Loucy (cell line): ENCODE data around the gene SELL.

Experiments
- H2AFZ ChIP-seq: fragments of 200-600 bp; sonication (generic); 2 replicates; pipeline ENCODE4 v1.6.0; 2016; ENCODE audit warnings: antibody characterized with exemption, mild to moderate bottlenecking, low read length, moderate library complexity
- H3F3A ChIP-seq: fragments of 200-600 bp; 2 replicates; pipeline ENCODE4 v1.6.0; 2016; ENCODE audit warnings: antibody characterized with exemption, low read depth, mild to moderate bottlenecking
- H3K27me3 ChIP-seq: fragments of 200-600 bp; sonication (generic); 2 replicates; pipeline ENCODE4 v1.6.1; 2014; ENCODE audit warnings: low read length, mild to moderate bottlenecking; ENCODE audit not compliant: insufficient read depth, poor library complexity, severe bottlenecking
- H3K36me3 ChIP-seq: fragments of 200-600 bp; sonication (generic); 2 replicates; pipeline ENCODE4 v1.6.1; 2016; ENCODE audit warnings: low read length; ENCODE audit not compliant: insufficient read depth
- H3K4me1 ChIP-seq: fragments of 200-600 bp; sonication (generic); 2 replicates; pipeline ENCODE4 v1.5.1; 2014; ENCODE audit warnings: low read length, mild to moderate bottlenecking; ENCODE audit not compliant: insufficient read depth, poor library complexity, severe bottlenecking
- H3K4me2 ChIP-seq: fragments of 200-600 bp; sonication (generic); 2 replicates; pipeline ENCODE4 v1.6.0; 2014; ENCODE audit warnings: antibody characterized with exemption, low read length, low read depth, mild to moderate bottlenecking; ENCODE audit not compliant: poor library complexity, severe bottlenecking
- H3K4me3 ChIP-seq: fragments of 200-600 bp; sonication (generic); 2 replicates; pipeline ENCODE4 v1.5.1; 2014; ENCODE audit warnings: low read length, mild to moderate bottlenecking, mixed read lengths; ENCODE audit not compliant: poor library complexity, severe bottlenecking
- H3K79me2 ChIP-seq: fragments of 200-600 bp; sonication (generic); 2 replicates; pipeline ENCODE4 v1.6.1; 2014; ENCODE audit warnings: low read length; ENCODE audit not compliant: insufficient read depth
- H3K9ac ChIP-seq: fragments of 200-600 bp; sonication (generic); 2 replicates; pipeline ENCODE4 v1.6.0; 2014; ENCODE audit warnings: mild to moderate bottlenecking, low read depth, low read length, moderate library complexity; ENCODE audit not compliant: poor library complexity, severe bottlenecking
- H3K9me2 ChIP-seq: fragments of 200-600 bp; sonication (generic); replicated peaks from 2 replicates; pipeline ENCODE4 v1.6.1; 2016; ENCODE audit warnings: low read depth, low read length, mixed read lengths
- H3K9me3 ChIP-seq: fragments of 200-600 bp; sonication (generic); 2 replicates; pipeline ENCODE4 v1.6.1; 2014; ENCODE audit warnings: mild to moderate bottlenecking, antibody characterized with exemption, low read length, low read depth; ENCODE audit not compliant: insufficient read depth
- H4K20me1 ChIP-seq: fragments of 200-600 bp; sonication (generic); 2 replicates; pipeline ENCODE4 v1.6.0; 2014; ENCODE audit warnings: antibody characterized with exemption, low read length, mild to moderate bottlenecking; ENCODE audit not compliant: insufficient read depth, poor library complexity, severe bottlenecking
- EZH2phosphoT487 ChIP-seq: fragments of 200-600 bp; IDR thresholded peaks from 2 replicates; pipeline ENCODE4 v1.6.1; 2018; ENCODE audit warnings: antibody characterized with exemption, mild to moderate bottlenecking, moderate library complexity, borderline replicate concordance
- TF ChIP-seq, protein P1 (sequence below): fragments of 200-600 bp; sonication (generic); conservative IDR thresholded peaks from 2 replicates; pipeline ENCODE4 v1.5.1; 2014; ENCODE audit warnings: mild to moderate bottlenecking, antibody characterized with exemption, low read length

SELL gene

DNA sequence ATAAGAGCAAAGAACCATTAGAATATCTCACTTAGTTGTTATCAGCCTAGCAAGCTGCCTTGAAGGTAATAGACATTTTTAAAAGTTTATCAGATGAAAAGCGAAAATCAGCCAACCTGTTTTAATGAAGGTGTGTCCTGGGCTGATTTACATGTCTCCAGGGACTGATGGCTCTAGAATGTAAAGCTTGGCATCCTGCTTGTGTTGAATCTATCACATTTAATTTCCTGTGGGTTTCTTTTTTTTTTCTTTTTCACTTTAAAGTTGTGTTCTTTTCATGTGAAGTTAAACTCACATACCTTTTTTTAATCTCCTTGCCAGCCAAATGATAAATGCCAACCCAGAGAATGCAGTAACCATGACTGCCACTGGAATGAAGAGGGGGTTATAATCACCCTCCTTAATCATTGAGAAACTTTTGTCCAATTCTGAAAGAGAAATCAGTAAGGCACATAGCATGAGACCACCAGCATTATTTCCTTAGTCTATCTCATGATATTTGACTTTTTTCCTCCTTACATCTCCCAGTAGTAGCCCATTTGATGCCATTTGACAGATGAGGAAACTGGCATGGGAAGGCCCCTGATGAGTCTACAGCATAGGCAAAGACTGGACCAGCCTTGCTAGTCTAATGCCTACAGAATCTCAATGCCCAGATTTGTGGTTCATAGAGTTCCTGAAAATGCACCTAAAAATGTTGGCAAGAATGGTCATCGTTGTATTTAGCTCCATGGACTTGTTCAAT lies 10.0 kb downstream of the SELL start:
- Histone ChIP-seq H3K79me2 (peaks cover 58% of the 10 kb centered on the region), H3K4me2 (peak overlapping the region; percentile 91), H3K27me3 (no peaks in the 10 kb centered on the region), H3K4me3 (peak overlapping the region; percentile 85), H3K9me2 (no peaks in the 10 kb centered on the region), H3K9ac (peak overlapping the region; percentile 92), H3K4me1 (peaks cover 97% of the 10 kb centered on the region), H4K20me1 (no peaks in the 10 kb centered on the region), H3K36me3 (peaks cover 45% of the 10 kb centered on the region), H3K9me3 (no peaks in the 10 kb centered on the region), H2AFZ (no peak overlapping the region), H3F3A (peaks cover 39% of the 10 kb centered on the region)
- no peak for TF ChIP-seq EZH2phosphoT487
- TF ChIP-seq, protein P1, sequence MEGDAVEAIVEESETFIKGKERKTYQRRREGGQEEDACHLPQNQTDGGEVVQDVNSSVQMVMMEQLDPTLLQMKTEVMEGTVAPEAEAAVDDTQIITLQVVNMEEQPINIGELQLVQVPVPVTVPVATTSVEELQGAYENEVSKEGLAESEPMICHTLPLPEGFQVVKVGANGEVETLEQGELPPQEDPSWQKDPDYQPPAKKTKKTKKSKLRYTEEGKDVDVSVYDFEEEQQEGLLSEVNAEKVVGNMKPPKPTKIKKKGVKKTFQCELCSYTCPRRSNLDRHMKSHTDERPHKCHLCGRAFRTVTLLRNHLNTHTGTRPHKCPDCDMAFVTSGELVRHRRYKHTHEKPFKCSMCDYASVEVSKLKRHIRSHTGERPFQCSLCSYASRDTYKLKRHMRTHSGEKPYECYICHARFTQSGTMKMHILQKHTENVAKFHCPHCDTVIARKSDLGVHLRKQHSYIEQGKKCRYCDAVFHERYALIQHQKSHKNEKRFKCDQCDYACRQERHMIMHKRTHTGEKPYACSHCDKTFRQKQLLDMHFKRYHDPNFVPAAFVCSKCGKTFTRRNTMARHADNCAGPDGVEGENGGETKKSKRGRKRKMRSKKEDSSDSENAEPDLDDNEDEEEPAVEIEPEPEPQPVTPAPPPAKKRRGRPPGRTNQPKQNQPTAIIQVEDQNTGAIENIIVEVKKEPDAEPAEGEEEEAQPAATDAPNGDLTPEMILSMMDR = no peak

DNA sequence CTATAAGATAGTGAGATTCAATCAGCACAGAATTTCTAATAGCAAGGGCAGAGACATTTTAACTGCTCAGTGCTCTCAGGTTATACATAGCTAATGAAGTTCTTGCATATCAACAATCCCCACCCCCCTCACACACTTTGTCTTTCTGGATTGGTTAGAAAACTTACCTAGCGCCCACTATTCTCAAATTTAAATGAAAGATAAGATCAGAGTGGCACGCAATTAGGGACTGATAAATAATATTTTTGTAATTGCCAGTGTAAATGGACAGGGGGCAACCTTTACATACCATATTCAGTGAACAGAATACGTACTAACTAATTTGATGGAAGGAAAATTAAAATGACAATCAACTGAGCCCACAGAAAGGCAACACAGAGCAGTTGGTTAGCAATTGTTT lies 11.7 kb downstream of the SELL start:
- no peak overlapping the region for H2AFZ ChIP-seq
- H3K4me3 ChIP-seq = peak overlapping the region; percentile 50
- H3K4me1 ChIP-seq = peaks cover 97% of the 10 kb centered on the region
- peak overlapping the region; percentile 92 for H3K9ac ChIP-seq
- no peaks in the 10 kb centered on the region for H3K9me3 ChIP-seq
- H4K20me1 ChIP-seq = no peaks in the 10 kb centered on the region
- H3K36me3 ChIP-seq = peaks cover 33% of the 10 kb centered on the region
- peaks cover 41% of the 10 kb centered on the region for H3K79me2 ChIP-seq
- no peaks in the 10 kb centered on the region for H3K9me2 ChIP-seq
- peak overlapping the region; percentile 91 for H3K4me2 ChIP-seq
- no peak for TF ChIP-seq EZH2phosphoT487
- TF ChIP-seq, protein P1 = peak; percentile 34
- H3F3A ChIP-seq = peaks cover 56% of the 10 kb centered on the region
- H3K27me3 ChIP-seq = no peaks in the 10 kb centered on the region

DNA sequence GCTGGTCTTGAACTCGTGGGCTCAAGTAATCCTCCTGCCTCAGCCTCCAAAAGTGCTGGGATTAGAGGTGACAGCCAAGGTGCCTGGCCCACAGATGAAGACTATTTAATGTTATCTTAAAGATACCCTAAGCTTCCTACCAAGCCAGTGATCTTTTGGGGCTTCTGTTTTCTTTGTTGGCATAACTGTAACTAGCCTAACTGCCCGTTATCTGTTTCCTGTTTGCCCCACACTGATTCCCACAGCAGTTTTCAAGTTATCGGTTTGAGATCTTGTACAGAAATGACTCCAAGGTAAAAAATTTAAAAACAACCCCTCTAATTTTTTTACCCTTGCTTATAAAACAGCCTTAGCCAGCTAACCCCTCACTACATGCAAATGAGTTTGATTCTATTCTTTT lies 12.4 kb downstream of the SELL start:
- Histone ChIP-seq H3K27me3 (no peaks in the 10 kb centered on the region), H2AFZ (no peak overlapping the region), H4K20me1 (no peaks in the 10 kb centered on the region), H3K9me2 (no peaks in the 10 kb centered on the region), H3K4me1 (peaks cover 95% of the 10 kb centered on the region), H3K4me3 (peak overlapping the region; percentile 50), H3K79me2 (peaks cover 33% of the 10 kb centered on the region), H3K9me3 (no peaks in the 10 kb centered on the region), H3K9ac (peak overlapping the region; percentile 92), H3K4me2 (peak overlapping the region; percentile 91), H3K36me3 (peaks cover 27% of the 10 kb centered on the region), H3F3A (peaks cover 61% of the 10 kb centered on the region)
- TF ChIP-seq EZH2phosphoT487 = no peak
- TF ChIP-seq, protein P1 = no peak
